ENCODE data around the gene RALGPS2. TPM values are rescaled to one million over a fixed set of nuclear protein-coding genes. Genes with fewer than 3 reads are reported as not detected.

The RALGPS2 gene
- total and polyA plus RNA-seq, 11 donors: 1.6 to 12.7 (median 8.0) TPM

DNA sequence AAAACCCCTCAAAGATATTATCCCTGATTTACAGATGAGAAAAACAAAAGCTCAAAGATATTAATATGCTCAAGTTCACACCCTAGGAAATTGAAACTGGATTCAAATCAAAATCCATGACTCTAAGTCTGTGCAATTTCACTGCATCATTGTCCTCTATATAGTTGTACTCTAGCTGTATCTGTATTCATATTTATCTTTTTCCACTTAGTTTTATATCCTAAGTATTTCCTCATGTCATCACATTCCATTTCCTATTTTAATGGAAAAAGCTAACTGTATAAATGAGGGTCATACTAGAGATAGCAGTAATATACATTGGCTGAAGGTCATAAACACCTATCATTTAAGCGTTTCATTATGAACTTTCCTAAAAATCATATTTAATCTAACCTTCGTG is 42.2 kb upstream of the RALGPS2 start:
- no peak for TF ChIP-seq CTCF (IDR thresholded peaks at IDR 0.05)
- WGBS, 4 donors: 83 to 91% (median 85%) methylated on average over 2 of the region's 2 CpGs

DNA sequence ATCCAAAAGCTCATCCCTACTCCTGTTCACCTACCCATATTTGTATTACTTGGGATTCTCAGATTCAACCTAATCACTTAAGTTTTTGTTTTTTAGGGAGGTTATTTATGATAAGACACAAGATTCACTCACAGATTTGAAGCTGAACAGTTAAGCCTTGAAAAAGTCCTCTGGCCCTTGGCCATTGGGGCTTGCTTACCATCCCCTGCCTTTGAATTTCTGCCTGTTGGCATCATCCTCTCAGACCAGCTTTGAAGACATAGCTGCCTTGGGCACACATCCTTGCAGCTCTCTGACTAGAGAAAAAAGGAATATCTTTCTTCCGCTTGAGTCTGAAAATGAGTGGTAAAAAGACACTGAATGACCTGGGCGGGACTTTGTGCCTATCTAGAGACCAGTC is 41.8 kb upstream of the RALGPS2 start:
- H3K36me3 ChIP-seq: no peaks in the 10 kb centered on the region
- H3K4me3 ChIP-seq: no peak overlapping the region
- no peak for TF ChIP-seq CTCF (IDR thresholded peaks at IDR 0.05)
- no peak for TF ChIP-seq POLR2A (IDR thresholded peaks at IDR 0.05)
- H3K27ac ChIP-seq: no peak overlapping the region
- intact Hi-C loops (cut with DNase I): no loop called here
- H3K4me1 ChIP-seq: peaks cover 0 to 3% (median 0%) of the 10 kb centered on the region in 12 donors
- WGBS, 4 donors: 95 to 97% (median 96%) methylated on average over 2 of the region's 2 CpGs
- no peak for DNase-seq
- peaks cover 0 to 2% (median 0%) of the 10 kb centered on the region in 12 donors for H3K9me3 ChIP-seq
- H3K27me3 ChIP-seq: no peaks in the 10 kb centered on the region
- no peak for ATAC-seq

More for the DNA sequence above, 42.2 kb upstream of the RALGPS2 start:
- intact Hi-C loops (cut with DNase I): no loop called here
- Histone ChIP-seq H3K9me3 (peaks cover 0 to 5% (median 0%) of the 10 kb centered on the region in 12 donors), H3K4me1 (no peaks in the 10 kb centered on the region), H3K27me3 (no peaks in the 10 kb centered on the region), H3K4me3 (no peak overlapping the region), H3K27ac (no peak overlapping the region), H3K36me3 (no peaks in the 10 kb centered on the region)
- no peak for ATAC-seq
- DNase-seq: no peak

DNA sequence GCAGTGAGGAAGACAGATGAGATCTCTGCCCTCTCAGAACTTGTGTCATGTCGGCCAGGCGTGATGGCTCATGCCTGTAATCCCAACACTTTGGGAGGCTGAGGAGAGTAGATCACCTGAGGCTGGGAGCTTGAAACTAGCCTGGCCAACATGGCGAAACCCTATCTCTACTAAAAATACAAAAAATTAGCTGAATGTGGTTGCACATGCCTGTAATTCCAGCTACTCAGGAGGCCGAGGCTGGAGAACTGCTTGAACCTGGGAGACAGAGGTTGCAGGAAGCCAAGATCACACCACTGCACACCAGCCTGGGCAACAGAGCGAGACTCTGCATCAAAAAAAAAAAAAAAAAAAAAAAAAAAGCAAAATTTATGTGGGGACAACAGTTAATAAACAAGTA is 40.9 kb upstream of the RALGPS2 start:
- DNase-seq: no peak
- Histone ChIP-seq H3K27me3 (no peaks in the 10 kb centered on the region), H3K4me1 (peaks cover 0 to 4% (median 0%) of the 10 kb centered on the region in 12 donors), H3K36me3 (no peaks in the 10 kb centered on the region), H3K27ac (no peak overlapping the region), H3K4me3 (no peak overlapping the region), H3K9me3 (no peaks in the 10 kb centered on the region)
- no peak for ATAC-seq
- TF ChIP-seq CTCF (IDR thresholded peaks at IDR 0.05): no peak
- no peak for TF ChIP-seq POLR2A (IDR thresholded peaks at IDR 0.05)
- intact Hi-C loops (cut with DNase I): no loop called here
- WGBS, 4 donors: 94 to 99% (median 98%) methylated on average over 5 of the region's 5 CpGs

DNA sequence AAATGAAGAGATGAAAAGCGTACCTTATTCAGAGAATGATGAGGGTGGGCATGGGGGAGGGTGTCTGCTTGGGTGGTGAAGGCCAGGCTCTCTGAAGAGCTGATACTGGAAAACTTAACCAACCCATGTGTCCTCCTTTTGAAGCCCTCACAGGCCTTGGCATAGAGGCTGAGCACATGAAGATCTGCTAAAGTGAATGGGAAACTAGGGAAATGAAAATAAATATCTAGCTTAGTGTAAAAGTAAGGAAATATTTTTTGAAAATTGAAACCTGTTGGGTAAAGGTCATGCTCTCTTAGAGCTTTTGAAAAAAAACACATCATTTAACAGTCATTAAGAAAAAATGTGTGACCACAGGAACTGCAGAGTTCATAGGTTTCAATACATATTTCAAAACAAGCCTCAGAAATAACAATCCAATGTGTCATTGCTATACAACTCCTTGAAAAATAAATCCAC is 40.5 kb upstream of the RALGPS2 start:
- WGBS, 4 donors: 98 to 100% (median 100%) methylated on average over 1 of the region's 1 CpG
- intact Hi-C loops (cut with DNase I): no loop called here
- no peak for TF ChIP-seq CTCF (IDR thresholded peaks at IDR 0.05)
- no peak for TF ChIP-seq POLR2A (IDR thresholded peaks at IDR 0.05)
- no peak overlapping the region for H3K4me3 ChIP-seq
- no peaks in the 10 kb centered on the region for H3K9me3 ChIP-seq
- ATAC-seq (no peak), DNase-seq (no peak)
- peaks cover 0 to 4% (median 0%) of the 10 kb centered on the region in 12 donors for H3K4me1 ChIP-seq
- no peak overlapping the region for H3K27ac ChIP-seq
- H3K27me3 ChIP-seq: no peaks in the 10 kb centered on the region
- H3K36me3 ChIP-seq: no peaks in the 10 kb centered on the region
